Measurements from ENCODE around the gene AKR1C4.
"Not testable (repeated sequence)": the region's sequence is repeated elsewhere in the genome, so short reads cannot be mapped to it uniquely, and the experiment has no call there.

The AKR1C4 gene

GRCh38 chr10:5199398-5199797 is 2.8 kb downstream of the AKR1C4 start:
- TF ChIP-seq, protein P1, sequence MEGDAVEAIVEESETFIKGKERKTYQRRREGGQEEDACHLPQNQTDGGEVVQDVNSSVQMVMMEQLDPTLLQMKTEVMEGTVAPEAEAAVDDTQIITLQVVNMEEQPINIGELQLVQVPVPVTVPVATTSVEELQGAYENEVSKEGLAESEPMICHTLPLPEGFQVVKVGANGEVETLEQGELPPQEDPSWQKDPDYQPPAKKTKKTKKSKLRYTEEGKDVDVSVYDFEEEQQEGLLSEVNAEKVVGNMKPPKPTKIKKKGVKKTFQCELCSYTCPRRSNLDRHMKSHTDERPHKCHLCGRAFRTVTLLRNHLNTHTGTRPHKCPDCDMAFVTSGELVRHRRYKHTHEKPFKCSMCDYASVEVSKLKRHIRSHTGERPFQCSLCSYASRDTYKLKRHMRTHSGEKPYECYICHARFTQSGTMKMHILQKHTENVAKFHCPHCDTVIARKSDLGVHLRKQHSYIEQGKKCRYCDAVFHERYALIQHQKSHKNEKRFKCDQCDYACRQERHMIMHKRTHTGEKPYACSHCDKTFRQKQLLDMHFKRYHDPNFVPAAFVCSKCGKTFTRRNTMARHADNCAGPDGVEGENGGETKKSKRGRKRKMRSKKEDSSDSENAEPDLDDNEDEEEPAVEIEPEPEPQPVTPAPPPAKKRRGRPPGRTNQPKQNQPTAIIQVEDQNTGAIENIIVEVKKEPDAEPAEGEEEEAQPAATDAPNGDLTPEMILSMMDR (conservative IDR thresholded peaks at IDR 0.05; ENCODE audit: low read depth, low read length) = no peak
- no peak for DNase-seq (ENCODE audit: low read depth)
- H3K4me3 ChIP-seq (ENCODE audit: low read depth, low read length) = no peak overlapping the region

DNA sequence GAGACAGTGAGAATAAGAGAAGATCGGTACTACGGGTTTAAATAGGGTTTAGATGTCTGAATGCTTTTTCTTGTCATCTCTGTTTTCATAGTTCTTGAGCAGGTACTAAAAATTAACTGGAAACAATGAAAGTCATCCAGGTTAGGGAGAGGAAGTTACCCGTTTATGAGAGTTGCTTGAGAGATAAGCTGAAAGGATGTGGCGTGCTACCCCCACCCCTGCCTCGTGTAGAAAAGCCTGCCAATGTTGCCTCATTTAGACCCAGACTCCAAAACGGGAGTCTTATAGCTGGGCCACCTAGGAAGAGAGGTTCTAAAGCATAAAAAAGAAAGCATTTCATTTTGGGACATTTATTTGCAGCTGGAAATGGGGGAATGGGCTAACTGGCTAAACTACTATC is 10.2 kb downstream of the AKR1C4 start:
- TF ChIP-seq, protein P1 (conservative IDR thresholded peaks at IDR 0.05; ENCODE audit: low read depth, low read length) = no peak
- H3K4me3 ChIP-seq (ENCODE audit: low read depth, low read length) = no peak overlapping the region
- no peak for DNase-seq (ENCODE audit: low read depth)

DNA sequence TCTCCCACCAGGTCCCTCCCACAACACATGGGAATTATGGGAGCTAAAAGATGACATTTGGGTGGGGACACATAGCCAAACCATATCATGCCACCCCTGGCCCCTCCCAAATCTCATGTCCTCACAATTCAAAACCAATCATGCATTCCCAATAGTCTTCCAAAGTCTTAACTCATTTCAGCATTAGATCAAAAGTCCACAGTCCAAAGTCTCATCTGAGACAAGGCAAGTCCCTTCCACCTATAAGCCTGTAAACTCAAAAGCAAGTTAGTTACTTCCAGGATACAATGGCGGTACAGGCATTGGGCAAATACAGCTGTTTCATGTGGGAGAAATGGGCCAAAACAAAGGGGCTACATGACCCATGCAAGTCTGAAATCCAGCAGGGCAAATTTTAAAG is 13.1 kb downstream of the AKR1C4 start:
- not testable (repeated sequence) for DNase-seq (ENCODE audit: low read depth); H3K4me3 ChIP-seq (ENCODE audit: low read depth, low read length)

GRCh38 chr10:5210261-5210660 is 13.6 kb downstream of the AKR1C4 start:
- not testable (repeated sequence) for H3K4me3 ChIP-seq (ENCODE audit: low read depth, low read length); DNase-seq (ENCODE audit: low read depth)
- TF ChIP-seq, protein P1 (conservative IDR thresholded peaks at IDR 0.05; ENCODE audit: low read depth, low read length) = peak; percentile 22

DNA sequence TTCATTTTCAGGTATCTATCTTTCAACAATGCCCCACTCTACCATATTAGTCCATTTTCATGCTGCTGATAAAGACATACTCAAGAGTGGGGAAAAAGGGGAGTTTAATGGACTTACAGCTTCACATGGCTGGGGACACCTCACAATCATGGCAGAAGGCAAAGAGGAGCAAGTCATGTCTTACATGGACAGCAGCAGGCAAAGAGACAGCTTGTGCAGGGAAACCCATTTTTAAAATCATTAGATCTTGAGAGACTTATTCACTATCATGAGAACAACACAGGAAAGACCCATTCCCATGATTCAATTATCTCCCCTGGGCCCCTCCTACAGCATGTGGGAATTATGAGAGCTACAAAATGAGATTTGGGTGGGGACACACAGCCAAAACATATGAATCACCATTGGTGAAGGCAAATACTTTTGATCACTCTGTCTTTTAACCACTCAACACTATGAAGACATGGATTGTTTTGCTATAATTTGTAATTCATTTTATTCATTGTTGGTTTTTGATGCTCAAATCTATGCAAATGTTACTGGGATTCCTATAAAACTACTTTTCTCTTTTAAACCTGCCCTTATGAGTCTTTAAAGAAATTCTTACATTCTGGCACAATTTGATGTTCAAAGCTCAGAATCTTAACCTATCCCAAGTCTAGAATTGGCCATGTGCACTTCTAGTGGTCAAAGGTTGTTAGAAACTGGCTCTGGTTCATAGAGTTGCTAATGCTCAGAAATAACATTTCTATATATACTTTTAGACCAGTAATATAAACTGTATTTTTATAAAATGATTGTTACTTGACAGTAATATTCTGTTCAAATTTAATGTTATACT is 15.3 kb downstream of the AKR1C4 start:
- no peak for DNase-seq (ENCODE audit: low read depth)
- TF ChIP-seq, protein P1 (conservative IDR thresholded peaks at IDR 0.05; ENCODE audit: low read depth, low read length) = no peak
- no peak overlapping the region for H3K4me3 ChIP-seq (ENCODE audit: low read depth, low read length)

GRCh38 chr10:5216801-5217200 is 20.2 kb downstream of the AKR1C4 start:
- no peak overlapping the region for H3K4me3 ChIP-seq (ENCODE audit: low read depth, low read length)
- DNase-seq (ENCODE audit: low read depth) = no peak
- TF ChIP-seq, protein P1 (conservative IDR thresholded peaks at IDR 0.05; ENCODE audit: low read depth, low read length) = no peak

GRCh38 chr10:5219262-5219661 is 22.6 kb downstream of the AKR1C4 start:
- TF ChIP-seq, protein P1 (conservative IDR thresholded peaks at IDR 0.05; ENCODE audit: low read depth, low read length) = no peak
- no peak for DNase-seq (ENCODE audit: low read depth)
- no peak overlapping the region for H3K4me3 ChIP-seq (ENCODE audit: low read depth, low read length)

- not testable (repeated sequence) for H3K4me3 ChIP-seq (ENCODE audit: low read depth, low read length); DNase-seq (ENCODE audit: low read depth)
These were observed 26.3 kb downstream of the AKR1C4 start for GRCh38 chr10:5222942-5223341.
